ENCODE measurements around the gene ARPP21.

Gene ARPP21

DNA sequence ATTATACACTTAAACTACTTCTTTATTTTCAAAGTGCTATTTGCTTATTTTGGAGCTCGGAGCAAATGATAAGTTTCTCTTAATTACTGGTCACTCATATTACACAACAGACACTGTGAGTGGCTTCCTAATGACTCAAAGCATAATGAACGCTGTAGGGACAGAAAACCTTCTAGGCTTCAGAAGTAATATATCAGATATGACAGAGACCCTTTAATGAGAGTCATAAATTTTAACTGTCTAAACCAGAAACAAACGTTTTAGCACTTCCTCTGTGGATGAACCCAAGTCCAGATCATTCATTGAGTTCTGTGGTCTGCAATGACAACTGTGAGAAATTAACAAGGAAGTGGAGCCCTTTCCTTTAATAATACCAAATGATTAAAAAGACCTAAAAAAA is 66.6 kb downstream of the ARPP21 start:
- Histone ChIP-seq H3K36me3 (ENCODE audit: control insufficient read depth in 2 of 2, insufficient read depth in 2 of 2, low read length in 2 of 2) (no peaks in the 10 kb centered on the region), H3K9me3 (ENCODE audit: control insufficient read depth in 2 of 2, low read length in 2 of 2) (no peaks in the 10 kb centered on the region), H3K4me1 (ENCODE audit: control insufficient read depth in 2 of 2, insufficient read depth in 2 of 2, low read length in 2 of 2) (no peaks in the 10 kb centered on the region), H3K4me3 (ENCODE audit: low read length in 2 of 2) (no peak overlapping the region), H3K27me3 (ENCODE audit: control insufficient read depth in 2 of 2, insufficient read depth in 2 of 2, low read length in 2 of 2) (no peaks in the 10 kb centered on the region), H3K27ac (ENCODE audit: low read depth in 2 of 2, low read length in 2 of 2) (no peak overlapping the region), H3K9ac (ENCODE audit: low read depth in 1 of 2, low read length in 2 of 2) (no peak overlapping the region)

DNA sequence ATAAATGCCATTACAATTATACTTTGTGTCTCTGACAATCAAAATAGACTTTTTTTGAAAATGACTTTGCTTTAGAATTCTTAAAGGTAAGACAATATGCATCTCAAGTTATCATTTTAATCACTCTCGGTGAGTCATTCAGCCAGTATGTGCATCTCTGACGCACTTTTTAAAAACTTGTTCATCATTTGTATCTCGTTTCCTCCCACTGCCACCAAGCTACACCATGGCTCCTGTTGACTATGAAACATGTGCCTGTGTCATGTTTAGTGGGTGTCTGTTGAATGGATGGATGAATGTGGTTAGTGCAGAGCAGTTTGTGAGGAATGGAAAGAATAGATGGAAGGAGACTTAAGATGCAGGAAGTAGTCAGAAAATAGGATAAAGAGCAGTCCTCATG is 68.6 kb downstream of the ARPP21 start:
- Histone ChIP-seq H3K27ac (ENCODE audit: low read depth in 2 of 2, low read length in 2 of 2) (no peak overlapping the region), H3K9ac (ENCODE audit: low read depth in 1 of 2, low read length in 2 of 2) (no peak overlapping the region), H3K27me3 (ENCODE audit: control insufficient read depth in 2 of 2, insufficient read depth in 2 of 2, low read length in 2 of 2) (no peaks in the 10 kb centered on the region)

DNA sequence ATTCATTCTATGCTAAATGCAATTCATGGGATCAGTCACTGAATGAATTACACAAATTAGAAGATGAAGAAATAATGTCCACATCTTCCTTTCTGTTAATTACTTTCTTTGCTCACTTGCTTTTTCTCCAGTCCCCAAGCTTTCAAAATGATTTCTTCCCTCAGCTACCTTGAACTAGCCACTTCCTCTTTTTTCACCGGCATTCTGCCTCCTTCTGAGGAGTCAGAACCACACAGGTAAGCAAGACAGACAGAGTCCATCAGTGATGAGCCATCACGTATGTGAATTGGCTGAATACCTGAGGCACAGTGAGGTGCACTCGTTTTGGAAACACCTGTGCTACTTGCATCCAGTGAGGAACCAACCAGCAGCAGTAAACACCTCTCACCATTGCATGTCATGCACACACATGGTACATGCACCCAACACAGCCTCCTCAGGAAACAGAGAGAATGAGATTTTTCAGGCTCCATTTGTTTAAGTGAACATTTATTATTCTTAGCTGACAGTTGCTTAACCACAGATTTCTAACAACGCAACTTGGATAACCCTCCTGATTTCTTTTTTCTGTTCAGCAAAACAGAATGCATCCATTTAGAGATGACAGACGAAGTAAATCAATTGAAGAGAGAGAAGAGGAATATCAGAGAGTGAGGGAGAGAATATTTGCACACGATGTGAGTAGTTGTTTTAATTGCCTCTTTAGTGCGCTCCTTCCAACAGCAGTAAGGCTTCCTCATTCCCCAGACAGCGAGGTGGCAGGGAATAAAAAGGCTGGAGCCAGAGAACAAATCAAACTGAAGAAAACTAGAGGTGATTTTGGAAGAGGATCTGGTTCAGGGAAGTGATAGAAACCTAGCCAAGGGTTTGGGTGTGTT is 69.3 kb downstream of the ARPP21 start:
- H3K27ac ChIP-seq (ENCODE audit: low read depth in 2 of 2, low read length in 2 of 2), result no peak overlapping the region
- no peak overlapping the region for H3K4me3 ChIP-seq (ENCODE audit: low read length in 2 of 2)
- H3K4me1 ChIP-seq (ENCODE audit: control insufficient read depth in 2 of 2, insufficient read depth in 2 of 2, low read length in 2 of 2), result no peaks in the 10 kb centered on the region
- no peaks in the 10 kb centered on the region for H3K27me3 ChIP-seq (ENCODE audit: control insufficient read depth in 2 of 2, insufficient read depth in 2 of 2, low read length in 2 of 2)
- H3K9ac ChIP-seq (ENCODE audit: low read depth in 1 of 2, low read length in 2 of 2), result no peak overlapping the region
- no peaks in the 10 kb centered on the region for H3K9me3 ChIP-seq (ENCODE audit: control insufficient read depth in 2 of 2, low read length in 2 of 2)
- H3K36me3 ChIP-seq (ENCODE audit: control insufficient read depth in 2 of 2, insufficient read depth in 2 of 2, low read length in 2 of 2), result no peaks in the 10 kb centered on the region

More for the DNA sequence above, 68.6 kb downstream of the ARPP21 start:
- H3K36me3 ChIP-seq (ENCODE audit: control insufficient read depth in 2 of 2, insufficient read depth in 2 of 2, low read length in 2 of 2), result no peaks in the 10 kb centered on the region
- H3K4me1 ChIP-seq (ENCODE audit: control insufficient read depth in 2 of 2, insufficient read depth in 2 of 2, low read length in 2 of 2), result no peaks in the 10 kb centered on the region
- no peaks in the 10 kb centered on the region for H3K9me3 ChIP-seq (ENCODE audit: control insufficient read depth in 2 of 2, low read length in 2 of 2)
- H3K4me3 ChIP-seq (ENCODE audit: low read length in 2 of 2), result no peak overlapping the region

DNA sequence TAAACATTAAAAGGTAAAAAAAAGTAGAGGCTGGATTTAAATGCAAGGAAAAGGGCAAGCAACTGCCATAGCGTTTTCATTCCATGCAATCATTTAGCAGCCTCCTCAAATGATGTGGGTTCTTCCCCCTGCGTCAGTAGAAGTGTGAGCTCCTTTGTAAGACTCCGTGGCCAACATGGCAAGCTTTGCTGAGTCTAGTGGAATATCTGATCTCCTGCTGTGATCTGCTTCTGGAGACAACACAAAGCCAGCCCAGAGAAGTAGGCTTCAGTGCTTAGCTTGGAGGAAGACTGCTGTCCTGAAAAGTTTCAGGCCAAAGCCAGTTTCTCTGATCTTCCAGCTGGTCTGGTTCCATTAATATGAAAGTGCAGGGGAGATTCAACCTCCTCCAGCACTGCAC is 70.4 kb downstream of the ARPP21 start:
- Histone ChIP-seq H3K27me3 (ENCODE audit: control insufficient read depth in 2 of 2, insufficient read depth in 2 of 2, low read length in 2 of 2) (no peaks in the 10 kb centered on the region), H3K9ac (ENCODE audit: low read depth in 1 of 2, low read length in 2 of 2) (no peak overlapping the region), H3K9me3 (ENCODE audit: control insufficient read depth in 2 of 2, low read length in 2 of 2) (no peaks in the 10 kb centered on the region), H3K36me3 (ENCODE audit: control insufficient read depth in 2 of 2, insufficient read depth in 2 of 2, low read length in 2 of 2) (no peaks in the 10 kb centered on the region), H3K27ac (ENCODE audit: low read depth in 2 of 2, low read length in 2 of 2) (no peak overlapping the region), H3K4me1 (ENCODE audit: control insufficient read depth in 2 of 2, insufficient read depth in 2 of 2, low read length in 2 of 2) (no peaks in the 10 kb centered on the region), H3K4me3 (ENCODE audit: low read length in 2 of 2) (no peak overlapping the region)

DNA sequence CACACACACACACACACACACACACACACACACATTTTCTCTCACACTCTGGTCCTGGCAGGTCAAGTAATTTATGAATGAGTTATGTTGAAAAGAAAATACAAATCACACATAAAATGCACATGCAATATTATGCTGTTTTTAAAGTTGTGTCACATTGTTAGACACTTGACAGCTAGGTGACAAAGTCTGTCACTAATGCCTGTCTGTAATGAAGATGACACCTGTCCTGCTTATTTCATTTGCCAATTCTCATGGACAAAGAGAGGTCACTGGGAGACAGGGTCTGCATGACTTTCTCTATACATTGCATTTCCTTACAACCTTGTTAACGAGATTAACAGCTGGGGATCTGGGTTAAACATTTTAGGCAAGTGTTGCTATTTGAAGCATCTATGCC is 71.2 kb downstream of the ARPP21 start:
- H3K4me3 ChIP-seq (ENCODE audit: low read length in 2 of 2), result no peak overlapping the region
- H3K9me3 ChIP-seq (ENCODE audit: control insufficient read depth in 2 of 2, low read length in 2 of 2), result no peaks in the 10 kb centered on the region
- no peaks in the 10 kb centered on the region for H3K36me3 ChIP-seq (ENCODE audit: control insufficient read depth in 2 of 2, insufficient read depth in 2 of 2, low read length in 2 of 2)
- H3K27me3 ChIP-seq (ENCODE audit: control insufficient read depth in 2 of 2, insufficient read depth in 2 of 2, low read length in 2 of 2), result no peaks in the 10 kb centered on the region
- no peak overlapping the region for H3K27ac ChIP-seq (ENCODE audit: low read depth in 2 of 2, low read length in 2 of 2)
- no peak overlapping the region for H3K9ac ChIP-seq (ENCODE audit: low read depth in 1 of 2, low read length in 2 of 2)
- no peaks in the 10 kb centered on the region for H3K4me1 ChIP-seq (ENCODE audit: control insufficient read depth in 2 of 2, insufficient read depth in 2 of 2, low read length in 2 of 2)

DNA sequence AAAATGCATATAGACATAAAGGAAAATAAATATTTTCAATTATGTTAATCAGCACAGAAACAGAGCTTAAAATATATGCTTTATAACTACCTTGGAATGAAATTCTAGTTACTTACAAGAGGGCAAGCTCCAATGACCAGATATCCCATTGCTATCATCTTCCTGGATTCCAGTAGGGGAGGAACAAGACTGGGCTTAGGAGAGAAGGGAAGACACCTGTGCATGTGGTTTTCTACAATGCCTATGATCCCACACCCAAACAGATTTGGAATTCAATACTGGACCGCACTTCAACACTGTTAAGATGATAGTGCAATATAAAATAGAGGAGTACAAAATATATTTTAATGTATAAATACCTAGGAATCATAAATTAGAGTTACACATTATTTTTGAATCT is 79.6 kb downstream of the ARPP21 start:
- no peaks in the 10 kb centered on the region for H3K4me1 ChIP-seq (ENCODE audit: control insufficient read depth in 2 of 2, insufficient read depth in 2 of 2, low read length in 2 of 2)
- H3K9ac ChIP-seq (ENCODE audit: low read depth in 1 of 2, low read length in 2 of 2), result no peak overlapping the region
- H3K27me3 ChIP-seq (ENCODE audit: control insufficient read depth in 2 of 2, insufficient read depth in 2 of 2, low read length in 2 of 2), result no peaks in the 10 kb centered on the region
- H3K27ac ChIP-seq (ENCODE audit: low read depth in 2 of 2, low read length in 2 of 2), result no peak overlapping the region
- no peaks in the 10 kb centered on the region for H3K9me3 ChIP-seq (ENCODE audit: control insufficient read depth in 2 of 2, low read length in 2 of 2)
- H3K36me3 ChIP-seq (ENCODE audit: control insufficient read depth in 2 of 2, insufficient read depth in 2 of 2, low read length in 2 of 2), result no peaks in the 10 kb centered on the region
- H3K4me3 ChIP-seq (ENCODE audit: low read length in 2 of 2), result no peak overlapping the region

DNA sequence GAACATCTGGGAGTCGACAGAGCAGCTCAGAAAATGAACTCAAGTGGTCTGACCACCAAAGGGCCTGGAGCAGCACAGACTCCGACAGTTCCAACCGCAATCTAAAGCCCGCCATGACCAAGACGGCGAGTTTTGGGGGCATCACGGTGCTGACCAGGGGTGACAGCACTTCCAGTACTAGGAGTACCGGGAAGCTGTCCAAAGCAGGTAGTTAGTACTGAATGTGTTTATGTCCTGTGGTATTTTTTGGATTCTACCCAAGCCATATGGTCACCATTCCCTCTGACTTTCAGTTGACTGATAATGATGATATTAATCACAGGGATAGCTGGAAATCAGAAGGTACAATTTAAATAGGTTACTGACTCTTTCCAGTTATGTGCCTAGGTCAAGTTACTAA is 82.3 kb downstream of the ARPP21 start:
- H3K9me3 ChIP-seq (ENCODE audit: control insufficient read depth in 2 of 2, low read length in 2 of 2), result no peaks in the 10 kb centered on the region
- H3K27ac ChIP-seq (ENCODE audit: low read depth in 2 of 2, low read length in 2 of 2), result no peak overlapping the region
- H3K27me3 ChIP-seq (ENCODE audit: control insufficient read depth in 2 of 2, insufficient read depth in 2 of 2, low read length in 2 of 2), result no peaks in the 10 kb centered on the region
- no peaks in the 10 kb centered on the region for H3K36me3 ChIP-seq (ENCODE audit: control insufficient read depth in 2 of 2, insufficient read depth in 2 of 2, low read length in 2 of 2)
- no peak overlapping the region for H3K4me3 ChIP-seq (ENCODE audit: low read length in 2 of 2)
- no peaks in the 10 kb centered on the region for H3K4me1 ChIP-seq (ENCODE audit: control insufficient read depth in 2 of 2, insufficient read depth in 2 of 2, low read length in 2 of 2)
- H3K9ac ChIP-seq (ENCODE audit: low read depth in 1 of 2, low read length in 2 of 2), result no peak overlapping the region

DNA sequence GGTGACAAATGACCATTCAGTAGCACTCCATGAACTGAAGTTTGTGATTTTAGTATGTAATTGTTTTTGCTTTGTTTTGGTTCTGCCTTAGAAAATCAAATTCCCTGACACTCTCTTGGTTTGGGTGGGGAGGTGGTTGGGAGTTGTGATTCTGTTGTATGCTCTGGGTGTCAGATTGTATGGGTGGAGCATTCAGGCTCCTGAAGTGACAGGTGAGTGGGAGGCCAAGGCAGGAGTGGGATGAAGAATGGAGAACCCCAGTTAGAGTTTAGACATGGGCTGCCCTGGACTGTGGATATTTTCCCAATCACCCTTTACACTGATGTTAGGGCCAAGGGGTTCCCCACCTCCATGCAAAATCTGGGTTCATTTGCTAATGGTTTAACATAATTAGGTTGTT is 83.6 kb downstream of the ARPP21 start:
- Histone ChIP-seq H3K36me3 (ENCODE audit: control insufficient read depth in 2 of 2, insufficient read depth in 2 of 2, low read length in 2 of 2) (no peaks in the 10 kb centered on the region), H3K9me3 (ENCODE audit: control insufficient read depth in 2 of 2, low read length in 2 of 2) (no peaks in the 10 kb centered on the region), H3K9ac (ENCODE audit: low read depth in 1 of 2, low read length in 2 of 2) (no peak overlapping the region), H3K27me3 (ENCODE audit: control insufficient read depth in 2 of 2, insufficient read depth in 2 of 2, low read length in 2 of 2) (no peaks in the 10 kb centered on the region), H3K4me3 (ENCODE audit: low read length in 2 of 2) (no peak overlapping the region), H3K4me1 (ENCODE audit: control insufficient read depth in 2 of 2, insufficient read depth in 2 of 2, low read length in 2 of 2) (no peaks in the 10 kb centered on the region), H3K27ac (ENCODE audit: low read depth in 2 of 2, low read length in 2 of 2) (no peak overlapping the region)

DNA sequence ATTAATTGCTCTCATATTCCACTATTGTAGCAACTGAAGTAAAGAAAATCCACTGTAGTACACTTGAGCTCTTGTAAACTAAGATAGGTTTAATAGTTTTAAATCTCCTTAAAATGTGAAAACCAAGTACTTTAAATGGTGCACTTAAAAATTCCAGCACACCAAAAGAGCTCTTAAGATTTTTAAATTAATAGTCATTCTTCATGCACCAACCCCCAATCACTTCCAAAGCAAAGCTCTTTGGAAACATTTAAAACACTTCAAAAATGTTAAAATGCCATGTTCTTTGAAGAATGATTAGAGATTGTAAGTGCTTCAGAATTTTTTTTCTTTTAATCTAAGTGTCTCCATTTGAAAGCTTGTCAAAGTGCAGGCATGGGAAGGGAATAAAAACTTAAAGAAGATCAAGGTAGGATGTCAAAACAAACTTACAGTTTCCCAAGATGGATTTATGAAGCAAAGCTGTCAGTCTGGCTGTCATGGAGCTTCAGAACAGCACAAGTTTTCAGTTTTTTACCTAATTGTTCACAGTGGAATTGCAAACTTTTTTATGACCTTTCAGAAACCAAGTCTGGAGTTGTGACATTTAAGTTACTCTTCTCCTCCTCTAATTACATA is 84.3 kb downstream of the ARPP21 start:
- Histone ChIP-seq H3K4me1 (ENCODE audit: control insufficient read depth in 2 of 2, insufficient read depth in 2 of 2, low read length in 2 of 2) (no peaks in the 10 kb centered on the region), H3K27ac (ENCODE audit: low read depth in 2 of 2, low read length in 2 of 2) (no peak overlapping the region), H3K9ac (ENCODE audit: low read depth in 1 of 2, low read length in 2 of 2) (no peak overlapping the region), H3K4me3 (ENCODE audit: low read length in 2 of 2) (no peak overlapping the region), H3K9me3 (ENCODE audit: control insufficient read depth in 2 of 2, low read length in 2 of 2) (no peaks in the 10 kb centered on the region), H3K36me3 (ENCODE audit: control insufficient read depth in 2 of 2, insufficient read depth in 2 of 2, low read length in 2 of 2) (no peaks in the 10 kb centered on the region), H3K27me3 (ENCODE audit: control insufficient read depth in 2 of 2, insufficient read depth in 2 of 2, low read length in 2 of 2) (no peaks in the 10 kb centered on the region)

DNA sequence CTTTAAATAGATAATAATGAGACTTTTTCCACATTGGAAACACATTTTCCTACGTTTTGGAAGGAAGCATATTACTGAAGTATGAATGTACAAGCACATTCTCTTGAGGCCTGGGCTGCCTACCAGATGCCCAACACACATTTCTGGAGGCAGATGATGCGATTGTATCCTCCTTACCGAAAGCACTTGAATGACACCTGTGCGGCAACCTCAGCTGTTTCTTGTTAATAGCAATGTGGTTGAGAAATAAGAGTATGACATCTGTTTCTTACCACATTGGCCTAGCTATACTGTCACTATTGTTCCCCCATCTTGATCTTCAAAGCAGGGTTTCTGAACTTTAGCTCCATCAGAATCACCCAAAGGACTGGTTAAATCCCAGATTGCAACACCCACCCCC is 84.8 kb downstream of the ARPP21 start:
- Histone ChIP-seq H3K36me3 (ENCODE audit: control insufficient read depth in 2 of 2, insufficient read depth in 2 of 2, low read length in 2 of 2) (no peaks in the 10 kb centered on the region), H3K4me3 (ENCODE audit: low read length in 2 of 2) (no peak overlapping the region), H3K4me1 (ENCODE audit: control insufficient read depth in 2 of 2, insufficient read depth in 2 of 2, low read length in 2 of 2) (no peaks in the 10 kb centered on the region), H3K27me3 (ENCODE audit: control insufficient read depth in 2 of 2, insufficient read depth in 2 of 2, low read length in 2 of 2) (no peaks in the 10 kb centered on the region), H3K9ac (ENCODE audit: low read depth in 1 of 2, low read length in 2 of 2) (no peak overlapping the region), H3K9me3 (ENCODE audit: control insufficient read depth in 2 of 2, low read length in 2 of 2) (no peaks in the 10 kb centered on the region), H3K27ac (ENCODE audit: low read depth in 2 of 2, low read length in 2 of 2) (no peak overlapping the region)
